PC-3 (cell line): ENCODE measurements around the gene ADARB2. TPM values are rescaled to one million over a fixed set of nuclear protein-coding genes. Genes with fewer than 3 reads are reported as not detected.

ENCODE experiments used
- ATAC-seq: fragments of 200-7000 bp; cut with Tn5 transposase; 2 replicates; pipeline ENCODE4 v1.9.1; 2020; ENCODE audit warnings: mild to moderate bottlenecking, moderate library complexity
- BruUV-seq: library from RNA; stranded (reverse); fragments of 400-500 nt; replicated peaks from 2 replicates; lab custom pipeline; 2021; lab: Mats Ljungman, UMichigan
- CTCF ChIA-PET: fragments of 300-600 bp; sonication (Branson Sonifier 250); formaldehyde crosslinking; loops from one replicate; lab custom pipeline; 2022; ENCODE audit warnings: antibody characterized with exemption; lab: Charles Lee
- POLR2A ChIA-PET: fragments of 300-600 bp; sonication (Branson Sonifier 250); formaldehyde crosslinking; loops from one replicate; lab custom pipeline; 2022; ENCODE audit warnings: antibody characterized with exemption; ENCODE audit not compliant: unreplicated experiment; lab: Charles Lee
- DNase-seq: peaks from one replicate; pipeline ENCODE4 v3.0.0-alpha.2; 2015
- H2AFZ ChIP-seq: fragments of 300-600 bp; sonication (generic); 2 replicates; pipeline ENCODE4 v1.6.0; 2016; ENCODE audit warnings: antibody characterized with exemption, low read length
- H3F3A ChIP-seq: fragments of 300-600 bp; sonication (generic); one replicate; pipeline ENCODE4 v1.6.0; 2017; ENCODE audit warnings: antibody characterized with exemption, low read length, control low read depth, mild to moderate bottlenecking; ENCODE audit not compliant: unreplicated experiment
- H3K27ac ChIP-seq: fragments of 300-600 bp; sonication (generic); 2 replicates; pipeline ENCODE4 v1.5.1; 2016; ENCODE audit warnings: mild to moderate bottlenecking, low read length
- H3K27me3 ChIP-seq: fragments of 300-600 bp; sonication (generic); 2 replicates; pipeline ENCODE4 v1.6.1; 2016; ENCODE audit warnings: low read length, mixed read lengths
- H3K36me3 ChIP-seq: fragments of 300-600 bp; sonication (generic); 2 replicates; pipeline ENCODE4 v1.6.1; 2016; ENCODE audit warnings: low read depth, mixed run types, low read length, mixed read lengths
- H3K4me1 ChIP-seq: fragments of 300-600 bp; sonication (generic); 2 replicates; pipeline ENCODE4 v1.5.1; 2016; ENCODE audit warnings: low read length; ENCODE audit not compliant: insufficient read depth
- H3K4me2 ChIP-seq: fragments of 300-600 bp; sonication (generic); 2 replicates; pipeline ENCODE4 v1.6.0; 2016; ENCODE audit warnings: low read length
- H3K4me3 ChIP-seq: fragments of 300-600 bp; sonication (generic); 2 replicates; pipeline ENCODE4 v1.5.1; 2016; ENCODE audit warnings: mild to moderate bottlenecking, low read length, mixed read lengths
- H3K79me2 ChIP-seq: fragments of 300-600 bp; sonication (generic); 2 replicates; pipeline ENCODE4 v1.6.1; 2017; ENCODE audit warnings: low read length, mixed read lengths
- H3K9ac ChIP-seq: fragments of 300-600 bp; sonication (generic); 2 replicates; pipeline ENCODE4 v1.6.0; 2016; ENCODE audit warnings: mild to moderate bottlenecking, low read length
- H3K9me2 ChIP-seq: fragments of 300-600 bp; sonication (generic); replicated peaks from 2 replicates; pipeline ENCODE4 v1.6.1; 2016; ENCODE audit warnings: mixed run types, low read length, mixed read lengths
- H3K9me3 ChIP-seq: fragments of 300-600 bp; sonication (generic); 2 replicates; pipeline ENCODE4 v1.6.1; 2016; ENCODE audit warnings: low read length, mixed read lengths
- H4K20me1 ChIP-seq: fragments of 300-600 bp; sonication (generic); 2 replicates; pipeline ENCODE4 v1.6.1; 2016; ENCODE audit warnings: low read length, mixed read lengths
- CTCF ChIP-seq: fragments of 300-600 bp; sonication (generic); conservative IDR thresholded peaks from 2 replicates; pipeline ENCODE4 v1.5.1; 2017; ENCODE audit warnings: antibody characterized with exemption, low read depth, mild to moderate bottlenecking, low read length
- EZH2 ChIP-seq: fragments of 300-600 bp; sonication (generic); IDR thresholded peaks from one replicate; pipeline ENCODE4 v1.6.1; 2017; ENCODE audit warnings: antibody characterized with exemption, mild to moderate bottlenecking, low read length; ENCODE audit not compliant: unreplicated experiment
- EZH2phosphoT487 ChIP-seq: fragments of 300-600 bp; sonication (generic); IDR thresholded peaks from 2 replicates; pipeline ENCODE4 v1.6.1; 2018; ENCODE audit warnings: mild to moderate bottlenecking, antibody characterized with exemption, low read length, borderline replicate concordance
- intact Hi-C: fragments of 100-400 bp; cut with micrococcal nuclease; formaldehyde crosslinking; loops from 2 replicates; pipeline ENCODE4 v1.9.0; 2023
- total RNA-seq: library from RNA; depleted of rRNA; stranded (reverse); fragments of >200 nt; gene quantifications from 2 replicates; pipeline ENCODE4 v1.2.3, GENCODE V29; 2014

The ADARB2 gene
- total RNA-seq, 1 experiment from 2014 or later, result not detected

- H4K20me1 ChIP-seq, result no peaks in the 10 kb centered on the region
- BruUV-seq, result no TSS peak
- no peak overlapping the region for H2AFZ ChIP-seq
- TF ChIP-seq EZH2 (no peak), EZH2phosphoT487 (no peak), CTCF (no peak)
- DNase-seq (no peak), ATAC-seq (no peak)
- H3K4me3 ChIP-seq, result no peak overlapping the region
- no peak overlapping the region for H3K27ac ChIP-seq
- no peaks in the 10 kb centered on the region for H3K27me3 ChIP-seq
- intact Hi-C loops, result no loop called here
- no peaks in the 10 kb centered on the region for H3K36me3 ChIP-seq
- no peak overlapping the region for H3K4me2 ChIP-seq
- H3K9me2 ChIP-seq, result no peaks in the 10 kb centered on the region
- H3F3A ChIP-seq, result no peaks in the 10 kb centered on the region
- no peaks in the 10 kb centered on the region for H3K9me3 ChIP-seq
- H3K9ac ChIP-seq, result no peak overlapping the region
- H3K79me2 ChIP-seq, result no peaks in the 10 kb centered on the region
- POLR2A ChIA-PET, result no interaction called here
- CTCF ChIA-PET, result no interaction called here
- no peaks in the 10 kb centered on the region for H3K4me1 ChIP-seq
These were observed 367.0 kb downstream of the ADARB2 start for GRCh38 chr10:1370298-1370697.

GRCh38 chr10:1369665-1370064 lies 367.7 kb downstream of the ADARB2 start:
- no peak overlapping the region for H3K4me3 ChIP-seq
- no peak overlapping the region for H3K9ac ChIP-seq
- CTCF ChIA-PET, result no interaction called here
- no peaks in the 10 kb centered on the region for H3K79me2 ChIP-seq
- intact Hi-C loops, result no loop called here
- H3K9me3 ChIP-seq, result no peaks in the 10 kb centered on the region
- POLR2A ChIA-PET, result no interaction called here
- H2AFZ ChIP-seq, result no peak overlapping the region
- H4K20me1 ChIP-seq, result no peaks in the 10 kb centered on the region
- H3F3A ChIP-seq, result no peaks in the 10 kb centered on the region
- no peaks in the 10 kb centered on the region for H3K9me2 ChIP-seq
- ATAC-seq (no peak), DNase-seq (no peak)
- TF ChIP-seq CTCF (no peak), EZH2phosphoT487 (no peak), EZH2 (no peak)
- H3K27me3 ChIP-seq, result no peaks in the 10 kb centered on the region
- BruUV-seq, result no TSS peak
- no peaks in the 10 kb centered on the region for H3K4me1 ChIP-seq
- H3K27ac ChIP-seq, result no peak overlapping the region
- no peak overlapping the region for H3K4me2 ChIP-seq
- H3K36me3 ChIP-seq, result no peaks in the 10 kb centered on the region

GRCh38 chr10:1369197-1369596 lies 368.1 kb downstream of the ADARB2 start:
- Histone ChIP-seq H2AFZ (no peak overlapping the region), H3K79me2 (no peaks in the 10 kb centered on the region), H3K9ac (no peak overlapping the region), H4K20me1 (no peaks in the 10 kb centered on the region), H3K9me3 (no peaks in the 10 kb centered on the region), H3K4me1 (no peaks in the 10 kb centered on the region), H3K4me3 (no peak overlapping the region), H3K36me3 (no peaks in the 10 kb centered on the region), H3K9me2 (no peaks in the 10 kb centered on the region), H3K27ac (no peak overlapping the region), H3K27me3 (no peaks in the 10 kb centered on the region), H3K4me2 (no peak overlapping the region), H3F3A (no peaks in the 10 kb centered on the region)
- intact Hi-C loops, result no loop called here
- CTCF ChIA-PET, result no interaction called here
- no TSS peak for BruUV-seq
- ATAC-seq, result no peak
- POLR2A ChIA-PET, result no interaction called here
- DNase-seq, result no peak
- TF ChIP-seq EZH2 (no peak), EZH2phosphoT487 (no peak), CTCF (no peak)
